ENCODE results near the gene MCC. TPM values are rescaled to one million over a fixed set of nuclear protein-coding genes. Genes with fewer than 3 reads are reported as not detected.

The MCC gene
- total RNA-seq, 3 donors from 2014 or later (not counting 1 experiment from before 2014, with no cell fraction given) = 0.68 to 1.8 (median 1.4) TPM

GRCh38 chr5:113299591-113299990 is 188.7 kb downstream of the MCC start:
- intact Hi-C loops (cut with micrococcal nuclease) = no loop called here
- H3K4me3 ChIP-seq (ENCODE audit: low read length) = no peak overlapping the region
- H3K27me3 ChIP-seq (ENCODE audit: control insufficient read depth, insufficient read depth, low read length) = peaks cover 17% of the 10 kb centered on the region
- TF ChIP-seq, protein P1, sequence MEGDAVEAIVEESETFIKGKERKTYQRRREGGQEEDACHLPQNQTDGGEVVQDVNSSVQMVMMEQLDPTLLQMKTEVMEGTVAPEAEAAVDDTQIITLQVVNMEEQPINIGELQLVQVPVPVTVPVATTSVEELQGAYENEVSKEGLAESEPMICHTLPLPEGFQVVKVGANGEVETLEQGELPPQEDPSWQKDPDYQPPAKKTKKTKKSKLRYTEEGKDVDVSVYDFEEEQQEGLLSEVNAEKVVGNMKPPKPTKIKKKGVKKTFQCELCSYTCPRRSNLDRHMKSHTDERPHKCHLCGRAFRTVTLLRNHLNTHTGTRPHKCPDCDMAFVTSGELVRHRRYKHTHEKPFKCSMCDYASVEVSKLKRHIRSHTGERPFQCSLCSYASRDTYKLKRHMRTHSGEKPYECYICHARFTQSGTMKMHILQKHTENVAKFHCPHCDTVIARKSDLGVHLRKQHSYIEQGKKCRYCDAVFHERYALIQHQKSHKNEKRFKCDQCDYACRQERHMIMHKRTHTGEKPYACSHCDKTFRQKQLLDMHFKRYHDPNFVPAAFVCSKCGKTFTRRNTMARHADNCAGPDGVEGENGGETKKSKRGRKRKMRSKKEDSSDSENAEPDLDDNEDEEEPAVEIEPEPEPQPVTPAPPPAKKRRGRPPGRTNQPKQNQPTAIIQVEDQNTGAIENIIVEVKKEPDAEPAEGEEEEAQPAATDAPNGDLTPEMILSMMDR (IDR thresholded peaks at IDR 0.05) = no peak
- ATAC-seq (no peak), DNase-seq (no peak)
- no peaks in the 10 kb centered on the region for H3K36me3 ChIP-seq (ENCODE audit: control insufficient read depth, insufficient read depth, low read length)
- no CpG with 5 or more reads among the region's 1 CpG for WGBS (ENCODE audit: insufficient coverage)
- Mint-ChIP-seq H3K4me3 (no peak overlapping the region), H3K27ac (no peak overlapping the region), H3K4me1 (peaks cover 5% of the 10 kb centered on the region in 2 donors), H3K9me3 (no peaks in the 10 kb centered on the region), H3K36me3 (no peaks in the 10 kb centered on the region), H3K27me3 (ENCODE audit: low read depth in 2 of 2) (peaks cover 44% of the 10 kb centered on the region in 2 donors)
- no peaks in the 10 kb centered on the region for H3K9me3 ChIP-seq (ENCODE audit: control insufficient read depth, insufficient read depth, low read length)
- H3K27ac ChIP-seq (ENCODE audit: low read length) = no peak overlapping the region
- H3K4me1 ChIP-seq (ENCODE audit: control insufficient read depth, insufficient read depth, low read length) = peaks cover 8% of the 10 kb centered on the region

DNA sequence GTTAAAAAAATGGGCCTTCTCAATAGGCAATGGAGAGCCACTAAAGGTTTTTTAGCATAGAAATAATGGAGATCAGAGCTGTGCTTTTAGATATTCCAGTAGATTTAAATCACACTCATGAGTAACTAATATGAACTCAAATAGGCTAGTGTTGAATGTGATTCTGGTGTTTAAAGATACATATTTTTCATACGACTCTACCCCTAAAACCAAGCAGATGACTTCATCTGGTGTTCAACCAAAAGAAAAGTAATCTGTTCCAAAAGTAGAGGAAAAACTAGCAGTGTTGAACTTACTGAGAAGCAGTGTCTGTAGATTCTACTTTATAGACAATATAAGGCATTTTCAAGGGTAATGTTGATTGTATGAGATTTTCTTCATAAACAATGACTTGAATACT is 191.6 kb downstream of the MCC start:
- no peaks in the 10 kb centered on the region for H3K36me3 ChIP-seq (ENCODE audit: control insufficient read depth, insufficient read depth, low read length)
- Mint-ChIP-seq H3K36me3 (no peaks in the 10 kb centered on the region), H3K4me1 (peaks cover 16% of the 10 kb centered on the region in 2 donors), H3K27me3 (ENCODE audit: low read depth in 2 of 2) (peaks cover 41 to 44% of the 10 kb centered on the region in 2 donors), H3K27ac (no peak overlapping the region), H3K4me3 (no peak overlapping the region), H3K9me3 (no peaks in the 10 kb centered on the region)
- H3K4me1 ChIP-seq (ENCODE audit: control insufficient read depth, insufficient read depth, low read length) = peaks cover 23% of the 10 kb centered on the region
- H3K27ac ChIP-seq (ENCODE audit: low read length) = no peak overlapping the region
- ATAC-seq = no peak
- no peak overlapping the region for H3K4me3 ChIP-seq (ENCODE audit: low read length)
- no CpG with 5 or more reads among the region's 1 CpG for WGBS (ENCODE audit: insufficient coverage)
- H3K9me3 ChIP-seq (ENCODE audit: control insufficient read depth, insufficient read depth, low read length) = no peaks in the 10 kb centered on the region
- H3K27me3 ChIP-seq (ENCODE audit: control insufficient read depth, insufficient read depth, low read length) = peaks cover 27% of the 10 kb centered on the region
- TF ChIP-seq, protein P1 (IDR thresholded peaks at IDR 0.05) = no peak
- DNase-seq = no peak
- intact Hi-C loops (cut with micrococcal nuclease) = no loop called here

- Mint-ChIP-seq H3K27me3 (ENCODE audit: low read depth in 2 of 2) (peaks cover 50 to 60% of the 10 kb centered on the region in 2 donors), H3K4me1 (peaks cover 16% of the 10 kb centered on the region in 2 donors), H3K4me3 (peak overlapping the region; percentile 88), H3K36me3 (no peaks in the 10 kb centered on the region), H3K27ac (peak overlapping the region in 1 of 2 donors; percentile 64), H3K9me3 (no peaks in the 10 kb centered on the region)
- DNase-seq = peak in 1 of 2 donors; percentile 22
- ATAC-seq = no peak
- Histone ChIP-seq H3K9me3 (ENCODE audit: control insufficient read depth, insufficient read depth, low read length) (no peaks in the 10 kb centered on the region), H3K27ac (ENCODE audit: low read length) (no peak overlapping the region), H3K4me3 (ENCODE audit: low read length) (peak overlapping the region; percentile 81), H3K36me3 (ENCODE audit: control insufficient read depth, insufficient read depth, low read length) (no peaks in the 10 kb centered on the region), H3K4me1 (ENCODE audit: control insufficient read depth, insufficient read depth, low read length) (peaks cover 23% of the 10 kb centered on the region), H3K27me3 (ENCODE audit: control insufficient read depth, insufficient read depth, low read length) (peaks cover 30% of the 10 kb centered on the region)
- TF ChIP-seq, protein P1 (IDR thresholded peaks at IDR 0.05) = no peak
- intact Hi-C loops (cut with micrococcal nuclease) = no loop called here
- WGBS (ENCODE audit: insufficient coverage) = 16% methylated on average over 5 of the region's 8 CpGs
These were observed 193.1 kb downstream of the MCC start for GRCh38 chr5:113295111-113295539.

Measured in natural killer cell (primary cell).